ENCODE results near the gene MAP7D1.

MAP7D1 gene

GRCh38 chr1:36164361-36164760 lies 8.4 kb downstream of the MAP7D1 start:
- DNase-seq (ENCODE audit: low spot score) = no peak
- no peak for TF ChIP-seq CTCF (IDR thresholded peaks at IDR 0.05; ENCODE audit: extremely low read depth, insufficient read depth, missing control alignments)
- in situ Hi-C loops (cut with MboI; ENCODE audit: low pct_unique_long_range_greater_than_20kb, low sequenced_read_pairs, unreplicated experiment) = no loop called here

- DNase-seq (ENCODE audit: low spot score) = no peak
- no peak for TF ChIP-seq CTCF (IDR thresholded peaks at IDR 0.05; ENCODE audit: extremely low read depth, insufficient read depth, missing control alignments)
- in situ Hi-C loops (cut with MboI; ENCODE audit: low pct_unique_long_range_greater_than_20kb, low sequenced_read_pairs, unreplicated experiment) = no loop called here
These were observed 9.2 kb downstream of the MAP7D1 start for GRCh38 chr1:36165145-36165544.

GRCh38 chr1:36166136-36166535 lies 10.2 kb downstream of the MAP7D1 start:
- TF ChIP-seq CTCF (IDR thresholded peaks at IDR 0.05; ENCODE audit: extremely low read depth, insufficient read depth, missing control alignments) = no peak
- in situ Hi-C loops (cut with MboI; ENCODE audit: low pct_unique_long_range_greater_than_20kb, low sequenced_read_pairs, unreplicated experiment) = no loop called here
- no peak for DNase-seq (ENCODE audit: low spot score)

GRCh38 chr1:36166938-36167905 lies 11.3 kb downstream of the MAP7D1 start:
- in situ Hi-C loops (cut with MboI; ENCODE audit: low pct_unique_long_range_greater_than_20kb, low sequenced_read_pairs, unreplicated experiment) = no loop called here
- no peak for TF ChIP-seq CTCF (IDR thresholded peaks at IDR 0.05; ENCODE audit: extremely low read depth, insufficient read depth, missing control alignments)
- no peak for DNase-seq (ENCODE audit: low spot score)

GRCh38 chr1:36168514-36168913 lies 12.6 kb downstream of the MAP7D1 start:
- no peak for DNase-seq (ENCODE audit: low spot score)
- no peak for TF ChIP-seq CTCF (IDR thresholded peaks at IDR 0.05; ENCODE audit: extremely low read depth, insufficient read depth, missing control alignments)
- in situ Hi-C loops (cut with MboI; ENCODE audit: low pct_unique_long_range_greater_than_20kb, low sequenced_read_pairs, unreplicated experiment) = no loop called here

- in situ Hi-C loops (cut with MboI; ENCODE audit: low pct_unique_long_range_greater_than_20kb, low sequenced_read_pairs, unreplicated experiment) = no loop called here
- TF ChIP-seq CTCF (IDR thresholded peaks at IDR 0.05; ENCODE audit: extremely low read depth, insufficient read depth, missing control alignments) = no peak
- DNase-seq (ENCODE audit: low spot score) = no peak
These were observed 14.9 kb downstream of the MAP7D1 start for GRCh38 chr1:36170643-36171412.

All from GM13977 (cell line).